T-helper 1 cell (primary cell): ENCODE data around the gene SSUH2.
"Not testable (repeated sequence)": the region's sequence is repeated elsewhere in the genome, so short reads cannot be mapped to it uniquely, and the experiment has no call there.

Source experiments
- DNase-seq, 5 donors: peaks; one replicate each; pipeline ENCODE4 v3.0.0-alpha.2; 2012 to 2020

Gene SSUH2

DNA sequence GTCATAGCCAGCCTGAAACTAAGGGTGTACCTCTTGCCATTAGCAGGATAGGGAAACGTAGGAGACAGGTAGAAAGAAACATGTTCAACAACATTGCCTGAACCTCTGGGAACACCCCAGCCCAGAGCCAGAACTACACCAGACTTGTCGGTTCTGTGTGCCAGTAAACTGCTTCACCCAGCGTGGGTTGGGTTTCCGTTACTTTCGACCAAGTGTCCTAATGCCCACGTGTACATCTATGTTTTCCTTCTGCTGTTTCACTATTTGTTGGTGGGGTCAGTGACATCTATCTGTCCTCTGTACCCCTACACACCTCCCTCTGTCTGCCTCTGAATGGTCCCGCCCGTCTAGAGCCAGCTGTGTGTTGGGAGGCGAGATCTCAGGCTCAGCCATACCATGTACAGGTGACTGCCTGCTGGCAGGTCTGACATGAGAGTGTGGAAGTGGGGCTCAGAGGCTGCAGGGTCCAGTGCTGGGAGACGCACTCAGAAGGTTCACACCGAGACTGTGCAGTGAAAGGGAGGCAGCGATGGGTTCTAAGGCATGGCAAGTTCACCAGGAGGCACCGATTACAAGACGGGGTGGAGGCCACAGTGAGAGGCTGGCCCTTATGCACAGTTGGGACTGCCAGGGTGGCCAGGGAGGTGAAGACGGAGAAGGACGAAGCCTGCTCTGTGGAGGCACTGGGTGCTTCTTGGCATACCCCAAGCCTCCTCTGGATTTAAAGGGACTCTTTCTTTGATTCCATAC is 36.4 kb downstream of the SSUH2 start:
- no peak for DNase-seq

DNA sequence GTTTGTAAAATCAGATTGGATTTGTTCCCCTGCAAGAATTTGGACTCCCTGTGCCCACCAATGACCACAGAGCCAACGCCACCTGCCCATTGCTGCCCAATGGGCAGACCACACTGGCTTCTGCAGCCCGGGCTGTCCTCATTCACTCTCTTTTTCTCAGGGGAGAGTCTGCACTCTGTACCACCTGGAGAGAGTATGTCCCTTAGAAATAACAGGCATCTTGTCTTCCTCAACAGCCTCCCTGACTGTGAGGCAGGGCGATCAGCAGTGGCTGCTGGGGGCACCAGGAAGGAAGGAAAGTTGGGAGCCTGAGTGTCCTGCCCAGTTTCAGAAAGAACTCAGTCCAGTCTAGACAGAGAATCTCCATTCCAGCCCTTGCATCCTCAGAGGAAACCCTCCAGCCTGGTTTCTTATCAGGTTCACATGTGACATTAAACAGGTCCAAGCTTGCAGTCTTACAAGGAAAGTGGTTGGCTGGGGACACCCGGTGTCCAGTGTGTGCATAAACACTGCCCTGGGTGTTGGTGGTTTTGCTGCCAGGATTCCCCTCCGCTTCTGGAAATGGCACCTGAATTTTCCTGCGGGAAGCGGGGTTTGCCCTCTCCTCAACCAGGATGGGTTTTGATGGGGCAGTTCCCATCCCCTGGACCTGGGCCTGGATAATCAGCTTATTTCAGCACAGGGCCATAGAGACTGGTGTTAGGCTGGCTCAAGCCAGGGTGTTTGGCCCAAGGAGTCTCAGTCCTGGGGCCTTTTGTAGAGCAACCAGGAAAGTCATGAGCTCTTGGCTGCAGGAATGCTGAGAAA is 37.2 kb downstream of the SSUH2 start:
- DNase-seq, result no peak

DNA sequence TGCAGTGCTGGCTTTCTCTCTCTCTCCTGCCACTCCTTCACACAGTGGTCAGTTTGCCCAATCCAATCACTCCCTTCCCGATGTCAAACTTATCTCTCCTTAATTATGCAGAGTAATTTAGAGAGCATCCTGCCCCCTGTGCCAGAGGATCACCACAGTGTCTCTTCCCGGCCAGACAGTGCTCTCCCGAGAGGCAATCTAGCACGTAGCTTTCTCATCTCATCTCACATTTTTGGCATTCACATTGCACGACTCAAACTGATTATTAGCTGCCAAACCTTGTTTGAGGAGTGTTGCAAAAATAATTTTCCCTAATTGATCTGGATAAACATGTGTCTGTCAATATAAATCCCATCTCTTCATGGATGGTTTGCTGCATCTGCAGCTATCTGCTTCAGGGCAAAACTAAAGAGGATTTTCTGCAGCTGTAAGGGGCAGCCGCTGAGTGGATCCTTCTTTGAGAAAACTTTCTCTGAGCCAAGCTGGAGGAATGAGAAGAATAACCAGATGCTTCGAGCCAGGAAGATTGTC is 37.8 kb downstream of the SSUH2 start:
- DNase-seq, result no peak

- DNase-seq, result no peak
Observed at GRCh38 chr3:8604988-8605387, 39.6 kb downstream of the SSUH2 start.

GRCh38 chr3:8604006-8604405 is 40.6 kb downstream of the SSUH2 start:
- no peak for DNase-seq

DNA sequence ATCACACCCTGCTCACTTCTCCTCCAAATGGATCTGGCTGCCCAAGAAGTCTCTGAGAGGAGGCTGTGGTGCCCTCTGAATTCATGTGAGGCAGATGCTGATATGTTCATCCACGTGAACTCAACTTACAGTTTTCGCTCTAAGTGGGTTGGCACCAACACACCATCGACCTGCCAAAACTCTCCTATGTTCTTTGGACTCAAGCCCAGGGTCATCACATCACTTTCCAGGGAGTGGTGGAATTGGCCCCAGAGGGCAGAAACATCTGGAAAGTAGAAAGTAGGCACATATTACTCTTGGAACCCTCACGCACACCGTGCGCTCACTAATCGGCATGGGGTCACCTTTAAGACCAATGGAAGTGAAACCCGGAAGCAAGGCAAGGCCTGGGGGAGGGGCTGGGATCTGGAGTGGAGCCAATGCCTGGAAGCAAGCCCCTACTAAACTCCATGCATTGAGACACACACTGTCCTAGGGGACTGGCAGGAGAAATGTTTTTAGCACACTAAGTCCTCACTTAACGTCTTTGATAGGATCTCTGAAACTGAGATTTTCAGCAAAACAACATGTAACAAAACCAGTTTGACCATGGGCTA is 41.4 kb downstream of the SSUH2 start:
- DNase-seq, result no peak

DNA sequence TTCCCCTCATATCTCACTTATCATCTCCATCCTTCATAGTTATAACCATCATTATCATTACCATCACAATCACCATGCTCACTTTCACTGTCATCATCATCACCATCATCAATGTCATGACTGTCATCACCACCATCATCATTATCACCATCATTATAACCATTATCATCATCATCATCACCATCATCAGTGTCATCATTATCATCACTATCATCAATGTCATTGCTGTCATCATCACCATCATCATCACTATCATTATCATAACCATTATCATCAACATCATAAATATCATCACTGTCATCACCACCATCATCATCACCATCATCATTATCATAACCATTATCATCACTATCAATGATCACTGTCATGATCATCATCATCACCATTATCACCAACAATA is 44.1 kb downstream of the SSUH2 start:
- no peak for DNase-seq

GRCh38 chr3:8599146-8599545 is 45.5 kb downstream of the SSUH2 start:
- no peak for DNase-seq

GRCh38 chr3:8597219-8597853 is 47.3 kb downstream of the SSUH2 start:
- DNase-seq, result no peak

- no peak for DNase-seq
Observed at GRCh38 chr3:8596321-8597218, 48.0 kb downstream of the SSUH2 start.

GRCh38 chr3:8595695-8596115 is 48.9 kb downstream of the SSUH2 start:
- no peak for DNase-seq

GRCh38 chr3:8595252-8595651 is 49.3 kb downstream of the SSUH2 start:
- no peak for DNase-seq

- DNase-seq, result no peak
Observed at GRCh38 chr3:8593021-8593827, 51.4 kb downstream of the SSUH2 start.

GRCh38 chr3:8589880-8590556 is 54.6 kb downstream of the SSUH2 start:
- no peak for DNase-seq

DNA sequence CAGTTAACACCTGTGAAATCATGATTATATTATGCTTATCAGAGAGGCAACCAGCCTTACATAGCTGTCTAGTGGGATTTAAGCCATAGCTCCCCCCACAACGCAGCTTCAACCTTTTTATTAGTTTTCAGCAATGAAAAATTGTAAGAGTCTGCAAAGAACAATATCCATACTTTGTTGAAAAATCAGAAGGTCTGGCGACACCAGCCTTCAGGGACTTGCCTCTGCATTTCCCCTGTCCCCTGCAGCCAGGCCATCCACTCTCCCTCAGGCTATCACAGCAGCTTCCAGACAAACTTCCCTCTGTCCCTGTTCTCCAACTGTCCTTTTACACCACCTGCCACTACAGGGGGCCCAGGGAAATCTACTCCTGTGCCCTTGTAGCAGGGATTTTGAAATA is 59.9 kb downstream of the SSUH2 start:
- no peak for DNase-seq

- no peak for DNase-seq
Observed at GRCh38 chr3:8581806-8582445, 62.7 kb downstream of the SSUH2 start.

GRCh38 chr3:8581373-8581772 is 63.2 kb downstream of the SSUH2 start:
- no peak for DNase-seq

DNA sequence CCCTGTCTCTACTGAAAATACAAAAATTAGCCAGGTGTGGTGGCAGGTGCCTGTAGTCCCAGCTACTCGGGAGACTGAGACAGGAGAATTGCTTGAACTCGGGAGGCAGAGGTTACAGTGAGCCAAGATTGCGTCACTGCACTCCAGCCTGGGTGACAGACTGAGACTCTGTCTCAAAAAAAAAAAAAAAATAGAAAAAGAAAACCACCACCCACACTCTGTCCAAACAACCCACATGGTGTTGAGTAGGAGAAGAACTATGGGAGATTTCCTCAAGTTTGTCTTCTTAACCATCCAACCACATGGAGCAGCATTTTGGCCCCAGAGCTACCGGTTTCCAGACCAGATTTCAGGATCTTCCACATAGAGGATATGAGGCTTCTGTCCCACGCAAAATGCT is 64.2 kb downstream of the SSUH2 start:
- DNase-seq, result not testable (repeated sequence)

- DNase-seq, result no peak
Observed at GRCh38 chr3:8579943-8580342, 64.7 kb downstream of the SSUH2 start.

DNA sequence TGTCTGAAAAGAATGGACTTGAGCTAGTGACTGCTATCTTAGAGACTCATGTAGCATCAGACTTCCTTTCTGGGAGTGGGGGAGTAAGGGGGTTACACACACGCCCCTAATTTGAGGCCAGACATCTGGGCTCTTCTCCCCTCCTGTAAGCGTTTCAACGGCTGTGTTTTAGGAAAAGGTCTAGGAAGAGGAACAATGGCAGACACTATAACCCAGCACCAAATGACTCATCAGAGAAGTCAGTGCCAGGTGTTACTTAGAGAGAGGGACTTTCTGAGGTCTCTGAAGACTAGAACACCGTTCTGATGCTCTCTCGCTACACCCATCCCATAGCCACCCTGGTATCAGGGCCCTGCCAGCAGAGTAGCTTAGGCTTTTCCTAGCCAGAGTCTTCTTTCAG is 65.5 kb downstream of the SSUH2 start:
- no peak for DNase-seq
